ENCODE data around the gene P4HA3.
"Not testable (repeated sequence)": the region's sequence is repeated elsewhere in the genome, so short reads cannot be mapped to it uniquely, and the experiment has no call there.

The P4HA3 gene

GRCh38 chr11:74311352-74311926 is at the start of gene P4HA3:
TSS of gene P4HA3 (minus strand) at chr11:74311640. CDS start at chr11:74311611, 29 bp downstream.
- DNase-seq = peak in 2 of 3 experiments; percentile 51 to 57

DNA sequence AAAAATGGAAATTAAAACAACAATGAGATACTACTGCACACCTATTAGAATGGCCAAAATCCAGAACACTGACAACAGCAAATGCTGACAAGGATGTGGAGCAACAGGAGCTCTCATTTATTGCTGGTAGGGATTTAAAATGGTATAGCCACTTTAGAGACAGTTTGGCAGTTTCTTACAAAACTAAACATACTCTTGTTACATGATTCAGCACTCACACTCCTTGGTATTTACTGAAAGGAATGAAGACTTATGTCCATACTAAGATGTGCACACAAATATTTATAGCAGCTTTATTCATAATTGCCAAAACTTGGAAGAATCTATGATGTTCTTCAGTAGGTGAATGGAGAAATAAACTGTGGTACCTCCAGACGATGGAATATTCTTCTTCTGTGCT is 46.0 kb upstream of the P4HA3 start:
- no peak for DNase-seq

DNA sequence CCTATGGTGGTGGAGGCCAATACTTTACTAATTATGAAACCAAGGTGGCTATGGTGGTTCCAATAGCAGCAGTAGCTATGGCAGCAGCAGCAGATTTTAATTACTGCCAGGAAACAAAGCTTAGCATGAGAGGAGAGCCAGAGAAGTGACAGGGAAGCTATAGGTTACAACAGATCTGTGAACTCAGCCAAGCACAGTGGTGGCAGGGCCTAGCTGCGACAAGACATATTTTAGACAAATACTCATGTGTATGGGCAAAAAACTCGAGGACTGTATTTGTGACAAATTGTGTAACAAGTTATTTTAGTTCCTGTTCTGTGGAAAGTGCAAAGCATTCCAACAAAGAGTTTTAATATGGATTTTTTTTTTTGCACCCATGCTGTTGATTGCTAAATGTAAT is 44.2 kb upstream of the P4HA3 start:
- no peak for DNase-seq

- DNase-seq = no peak
Observed at GRCh38 chr11:74354036-74354435, 42.6 kb upstream of the P4HA3 start.

DNA sequence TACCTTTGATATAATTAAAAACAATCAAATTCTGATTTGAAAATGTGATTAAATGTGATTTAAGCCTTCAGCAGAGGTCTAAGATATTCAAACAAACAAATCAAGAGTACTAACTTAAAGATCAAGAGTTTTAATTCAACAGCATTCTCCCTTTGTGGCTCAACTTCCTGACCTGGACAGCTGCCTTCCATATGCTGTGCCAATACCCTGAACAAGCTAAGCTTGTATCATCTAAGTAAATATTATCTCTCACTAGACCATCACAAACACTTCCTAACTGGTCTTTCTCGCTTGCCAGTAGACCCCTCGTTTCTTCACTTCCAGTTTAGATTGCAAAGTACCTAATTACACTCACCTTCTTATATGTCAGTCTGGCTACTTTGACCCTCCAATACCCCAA is 35.9 kb upstream of the P4HA3 start:
- no peak for DNase-seq

DNA sequence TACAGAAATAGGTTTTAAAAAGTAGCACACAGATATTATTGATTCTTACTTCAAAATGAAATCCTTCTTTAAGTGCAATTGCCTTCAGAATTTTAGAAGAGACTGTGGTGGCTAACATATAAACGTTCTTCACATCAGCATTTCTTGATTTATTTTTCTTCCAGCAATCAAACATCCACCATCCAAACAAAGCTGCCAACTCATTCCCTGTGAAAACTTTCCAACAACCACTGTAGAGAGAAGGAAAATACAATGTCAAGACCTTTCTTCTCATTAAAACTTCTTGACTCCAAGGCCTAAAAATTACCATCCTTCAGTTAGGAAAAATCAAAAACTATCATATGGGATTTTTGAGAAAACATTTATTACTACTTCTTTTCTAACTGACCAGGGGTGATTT is 34.0 kb upstream of the P4HA3 start:
- DNase-seq = no peak

GRCh38 chr11:74341921-74342320 is 30.5 kb upstream of the P4HA3 start:
- no peak for DNase-seq

- DNase-seq = no peak
Observed at GRCh38 chr11:74339619-74340018, 28.2 kb upstream of the P4HA3 start.

DNA sequence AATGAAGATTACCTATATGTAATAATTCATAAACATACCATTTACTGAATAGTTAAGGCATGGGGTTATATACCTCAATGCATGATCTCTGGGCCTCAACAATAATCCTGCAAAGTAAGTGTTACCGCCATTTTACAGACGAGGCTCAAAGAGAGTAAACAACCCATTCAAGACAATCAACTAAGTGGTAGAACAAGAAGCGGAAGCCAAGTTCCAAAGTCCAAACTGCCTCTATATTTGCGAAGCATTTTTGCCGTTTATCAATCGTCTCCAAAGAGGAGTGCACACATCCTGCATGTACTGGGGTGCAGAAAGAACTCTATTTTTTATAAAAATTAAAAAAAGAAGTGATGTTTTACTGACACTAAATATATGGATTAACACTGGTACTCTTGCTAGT is 27.5 kb upstream of the P4HA3 start:
- no peak for DNase-seq

GRCh38 chr11:74333193-74333592 is 21.8 kb upstream of the P4HA3 start:
- no peak for DNase-seq

DNA sequence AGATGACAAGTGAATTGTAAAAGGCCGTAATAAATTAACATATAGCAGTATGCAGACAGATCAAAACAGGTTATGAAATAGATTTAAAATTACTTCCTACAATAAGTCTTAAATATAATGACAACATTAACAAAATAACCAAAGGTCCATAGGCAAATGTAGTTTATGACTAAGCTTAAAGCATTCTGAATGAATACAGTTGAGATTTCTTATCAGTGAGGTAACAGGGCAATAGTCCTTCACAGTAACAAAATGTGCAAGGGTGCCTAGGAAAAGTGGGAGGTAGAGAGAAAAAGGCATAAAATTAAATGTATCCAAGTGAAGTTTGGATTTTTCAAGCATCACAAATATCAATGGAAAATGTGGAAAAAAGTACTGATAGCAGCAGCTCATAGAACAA is 20.9 kb upstream of the P4HA3 start:
- DNase-seq = no peak

DNA sequence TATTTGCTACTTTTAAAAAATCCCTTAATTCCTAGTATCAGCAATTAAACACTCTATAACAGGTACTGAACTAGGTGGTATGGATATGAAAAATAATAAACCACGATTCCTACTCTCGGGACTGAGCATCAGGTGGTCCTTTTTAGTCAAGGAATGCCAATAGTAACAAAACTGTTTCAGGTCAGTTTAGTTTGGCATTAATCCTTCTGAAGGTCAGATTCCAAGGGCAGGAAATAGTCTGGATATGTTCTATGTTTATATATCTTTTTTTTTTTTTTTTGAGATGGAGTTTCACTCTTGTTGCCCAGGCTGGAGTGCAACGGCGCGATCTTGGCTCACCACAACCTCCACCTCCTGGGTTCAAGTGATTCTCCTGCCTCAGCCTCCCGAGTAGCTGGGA is 19.6 kb upstream of the P4HA3 start:
- not testable (repeated sequence) for DNase-seq

- DNase-seq = peak in 1 of 3 experiments; percentile 25
Observed at GRCh38 chr11:74330075-74330858, 18.8 kb upstream of the P4HA3 start.

- peak in 1 of 3 experiments; percentile 20 for DNase-seq
Observed at GRCh38 chr11:74327076-74327475, 15.6 kb upstream of the P4HA3 start.

GRCh38 chr11:74326665-74327064 is 15.2 kb upstream of the P4HA3 start:
- DNase-seq = no peak

GRCh38 chr11:74325649-74326645 is 14.5 kb upstream of the P4HA3 start:
- DNase-seq = peak in 1 of 3 experiments; percentile 67

- no peak for DNase-seq
Observed at GRCh38 chr11:74322667-74323066, 11.2 kb upstream of the P4HA3 start.

DNA sequence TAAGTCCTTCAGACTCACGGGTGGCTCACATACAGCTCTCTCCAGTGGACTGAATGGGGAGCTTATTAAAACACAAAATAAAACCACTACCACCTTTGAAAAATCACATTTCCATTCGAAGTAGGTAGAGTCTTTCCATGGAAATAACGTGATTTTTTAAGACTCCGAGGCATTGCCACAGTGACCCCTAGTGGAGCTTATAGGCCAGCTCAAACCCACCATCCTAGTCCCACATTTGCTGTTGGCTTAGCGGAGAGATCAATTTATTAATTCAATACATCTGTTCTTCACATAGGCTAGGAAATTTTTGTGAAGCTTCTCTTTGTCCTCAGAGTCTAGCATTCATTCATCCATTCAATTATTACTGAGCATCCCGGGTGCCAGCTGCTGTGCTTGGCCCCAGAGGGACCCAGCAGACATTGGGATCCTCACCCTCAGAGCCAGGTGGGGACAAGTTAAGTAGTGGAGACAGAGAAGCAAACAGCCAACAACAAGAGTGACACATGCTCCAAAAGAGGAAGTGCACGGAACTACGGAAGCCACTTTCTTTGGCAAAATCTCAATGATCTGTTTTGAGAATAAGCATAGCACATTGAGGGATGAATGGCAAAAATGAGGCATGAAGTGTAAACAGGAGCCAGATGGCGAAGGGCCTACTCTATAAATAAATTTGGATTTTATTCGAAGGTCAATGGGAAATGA is 10.2 kb upstream of the P4HA3 start:
- DNase-seq = peak in 2 of 3 experiments; percentile 22 to 30

DNA sequence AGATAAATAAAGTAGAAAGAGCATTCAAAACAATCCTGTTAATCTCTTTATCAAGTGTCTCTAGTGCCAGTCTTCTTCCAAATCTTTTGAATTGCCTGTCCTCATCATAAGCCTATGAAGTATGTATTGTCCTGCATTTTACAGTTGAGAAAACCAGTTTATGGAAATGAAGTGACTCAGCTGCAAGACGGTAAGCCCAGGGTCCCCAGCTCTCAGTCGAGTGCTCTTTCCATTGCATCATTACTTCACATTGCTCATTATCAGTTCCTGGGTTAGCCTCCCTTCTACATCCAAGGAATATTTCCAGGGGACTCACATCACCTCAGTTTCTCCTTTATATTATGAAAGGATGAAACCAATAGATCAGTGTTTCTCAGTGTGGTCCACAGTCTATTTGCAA is 9.1 kb upstream of the P4HA3 start:
- DNase-seq = no peak

DNA sequence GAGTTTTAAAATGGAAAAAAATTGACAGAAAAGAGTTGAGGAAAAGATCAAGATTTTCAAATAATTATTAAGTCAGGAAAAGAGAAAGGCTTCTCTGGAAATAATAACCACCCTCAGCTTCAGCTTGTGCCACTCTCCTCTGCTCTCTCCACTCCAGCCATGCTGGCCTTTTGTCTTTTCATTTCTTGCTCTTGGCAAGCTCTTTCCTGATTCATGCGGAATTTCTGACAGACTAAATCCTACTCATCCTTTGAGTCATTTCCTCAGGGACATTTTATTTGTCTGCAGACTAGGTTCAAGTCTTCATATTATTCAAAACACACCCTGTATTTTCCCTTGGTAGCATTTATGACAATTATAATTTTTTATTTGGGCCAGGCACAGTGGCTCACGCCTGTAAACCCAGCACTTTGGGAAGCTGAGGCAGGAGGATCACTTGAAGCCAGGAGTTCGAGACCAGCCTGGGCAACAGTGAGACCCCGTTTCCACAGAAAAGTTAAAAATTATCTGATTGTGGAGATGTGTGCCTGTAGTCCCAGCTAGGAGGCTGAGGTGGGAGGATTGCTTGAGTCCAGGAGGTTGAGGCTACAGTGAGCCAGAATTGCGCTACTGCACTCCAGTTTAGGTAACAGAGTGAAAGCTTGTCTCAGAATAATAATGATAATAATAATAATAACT is 7.8 kb upstream of the P4HA3 start:
- DNase-seq = no peak

DNA sequence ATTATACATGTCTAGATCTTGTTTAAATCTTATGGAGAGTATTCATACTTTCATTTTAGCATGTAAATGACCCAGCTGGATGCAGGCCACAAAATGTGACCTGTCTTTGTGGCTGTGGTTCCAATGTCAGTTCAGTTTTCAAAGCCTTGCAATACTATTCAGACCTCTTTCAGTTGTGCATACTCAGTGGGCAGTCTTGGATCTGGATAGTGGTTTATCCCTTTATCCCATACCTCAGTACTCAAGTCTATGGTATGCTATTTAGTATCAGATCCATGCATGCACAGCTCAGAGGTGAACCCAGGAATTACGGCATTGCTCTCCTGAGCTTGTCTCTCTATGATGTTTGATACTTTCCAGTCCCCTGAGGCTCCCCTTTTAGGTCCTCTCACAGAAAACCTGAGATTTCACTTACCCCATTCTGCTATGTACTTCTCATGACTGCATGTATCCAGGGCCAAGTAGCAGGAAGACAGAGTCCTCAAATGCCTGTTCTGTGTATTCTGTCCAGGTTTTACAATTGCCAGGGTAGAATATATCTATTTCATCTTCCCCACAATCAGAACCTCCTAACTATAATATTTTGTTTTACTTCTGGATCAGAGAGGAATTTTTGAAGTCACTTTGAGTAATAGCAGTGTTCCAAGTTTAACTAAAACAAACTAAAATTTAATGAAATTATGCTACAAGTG is 6.9 kb upstream of the P4HA3 start:
- DNase-seq = no peak
